K562 (cell line): ENCODE data around the gene PIP4K2A. TPM values are rescaled to one million over a fixed set of nuclear protein-coding genes. Genes with fewer than 3 reads are reported as not detected.
A peak's percentile ranks its signal among the peaks of the same experiment; 100 is the strongest.

Source experiments
- ATAC-seq: fragments of 200-7000 bp; cut with Tn5 transposase; 3 replicates; pipeline ENCODE4 v1.9.1; 2020; ENCODE audit warnings: moderate library complexity
- BruUV-seq: library from RNA; stranded (reverse); fragments of 400-500 nt; replicated peaks from 2 replicates; lab custom pipeline; 2021; lab: Mats Ljungman, UMichigan
- CTCF ChIA-PET: fragments of 300-600 bp; formaldehyde crosslinking; extraction: SDS; loops from one replicate; lab custom pipeline; 2021; ENCODE audit warnings: low intra/inter-chr PET ratio; lab: Yijun Ruan, JAX
- POLR2A ChIA-PET: fragments of 300-600, 350-650 bp; sonication (Branson Sonifier 250); formaldehyde crosslinking; extraction: SDS; loops from one replicate; lab custom pipeline; 2021; ENCODE audit warnings: antibody characterized with exemption, inconsistent platforms; lab: Yijun Ruan, JAX
- DNase-seq, 4 experiments: peaks; one replicate each; pipeline versions ENCODE4 v3.0.0 to v3.0.0-alpha.2; 2011 to 2018; ENCODE audit warnings: low spot score in 3 of 4, mixed read lengths in 3 of 4; ENCODE audit errors: extremely low read depth in 1 of 4
- FAIRE-seq: peaks from 2 replicates; lab custom pipeline; 2011; peaks lifted over from hg19 to GRCh38; lab: Jason Lieb, UNC
- H2AFZ ChIP-seq: 2 replicates; pipeline ENCODE4 v1.6.0; 2011; ENCODE audit warnings: low read depth, low read length, control low read depth, inconsistent platforms
- H3K27ac ChIP-seq: fragments of 200-600 bp; 3 replicates; pipeline ENCODE4 v1.8.0; 2011; ENCODE audit warnings: low read depth, mild to moderate bottlenecking, control low read depth, inconsistent platforms, low read length, moderate library complexity, mixed read lengths; ENCODE audit errors: extremely low read depth
- H3K27me3 ChIP-seq, 2 experiments: fragments of 300-600 bp in 1 of 2; 2 replicates in 1 of 2; 3 replicates in 1 of 2; pipeline versions ENCODE4 v1.6.0 to v1.8.0; 2011; ENCODE audit warnings: inconsistent platforms in 2 of 2, low read length in 2 of 2, mild to moderate bottlenecking in 1 of 2, mixed read lengths in 1 of 2, moderate library complexity in 1 of 2; ENCODE audit not compliant: control insufficient read depth in 2 of 2, insufficient read depth in 2 of 2
- H3K36me3 ChIP-seq: fragments of 300-600 bp; 3 replicates; pipeline ENCODE4 v1.8.0; 2011; ENCODE audit warnings: mild to moderate bottlenecking, low read length, inconsistent platforms; ENCODE audit not compliant: control insufficient read depth, insufficient read depth
- H3K4me1 ChIP-seq, 2 experiments: fragments of 200-600 bp in 1 of 2; replicated peaks in 1 of 2; 2 replicates in 1 of 2; 3 replicates in 1 of 2; pipeline versions ENCODE4 v1.5.1 to v1.8.0; 2011; ENCODE audit warnings: inconsistent platforms in 2 of 2, low read length in 2 of 2, mild to moderate bottlenecking in 1 of 2, mixed read lengths in 1 of 2, moderate library complexity in 1 of 2; ENCODE audit not compliant: control insufficient read depth in 2 of 2, insufficient read depth in 2 of 2
- H3K4me2 ChIP-seq: 2 replicates; pipeline ENCODE4 v1.6.1; 2011; ENCODE audit warnings: low read length, control low read depth, inconsistent platforms, mixed read lengths; ENCODE audit not compliant: insufficient read depth
- H3K4me3 ChIP-seq: fragments of 200-600 bp; sonication (generic), shearing (Covaris generic); 2 replicates; pipeline ENCODE4 v1.5.1; 2016; ENCODE audit warnings: control low read depth, inconsistent platforms
- H3K79me2 ChIP-seq: fragments of 200-600 bp; 3 replicates; pipeline ENCODE4 v1.8.0; 2011; ENCODE audit warnings: low read length, inconsistent platforms; ENCODE audit not compliant: control insufficient read depth, insufficient read depth
- H3K9ac ChIP-seq, 2 experiments: 2 replicates each; pipeline versions ENCODE4 v1.6.0 to v1.6.1; 2011; ENCODE audit warnings: low read depth in 2 of 2, low read length in 2 of 2, control low read depth in 1 of 2, inconsistent platforms in 1 of 2, mild to moderate bottlenecking in 1 of 2, mixed read lengths in 1 of 2; ENCODE audit not compliant: insufficient read depth in 1 of 2
- H3K9me1 ChIP-seq: one replicate; pipeline ENCODE4 v1.6.0; 2011; ENCODE audit warnings: inconsistent platforms, mild to moderate bottlenecking, low read length, moderate library complexity; ENCODE audit not compliant: control insufficient read depth, insufficient read depth
- H3K9me3 ChIP-seq: replicated peaks from 2 replicates; pipeline ENCODE4 v1.5.1; 2011; ENCODE audit warnings: low read depth, low read length, inconsistent platforms; ENCODE audit not compliant: control insufficient read depth, insufficient read depth
- H4K20me1 ChIP-seq: replicated peaks from 2 replicates; pipeline ENCODE4 v1.6.1; 2011; ENCODE audit warnings: low read length, inconsistent platforms, mixed read lengths; ENCODE audit not compliant: control insufficient read depth, insufficient read depth
- BRF1 ChIP-seq: IDR thresholded peaks from 3 replicates; pipeline ENCODE4 v1.6.1; 2011; ENCODE audit warnings: borderline replicate concordance, mild to moderate bottlenecking; ENCODE audit not compliant: insufficient read length; ENCODE audit errors: extremely low read depth
- CBFA2T2 ChIP-seq: fragments of 450-650 bp; conservative IDR thresholded peaks from 2 replicates; pipeline ENCODE4 v1.6.1; 2017; ENCODE audit warnings: mild to moderate bottlenecking
- EP400 ChIP-seq: fragments of 450-650 bp; IDR thresholded peaks from 2 replicates; pipeline ENCODE4 v1.6.1; 2017; ENCODE audit warnings: antibody characterized with exemption, mild to moderate bottlenecking, moderate library complexity
- FOXK2 ChIP-seq, 2 experiments: fragments of 450-650 bp; IDR thresholded peaks in 1 of 2; conservative IDR thresholded peaks in 1 of 2; 2 replicates each; pipeline ENCODE4 v1.6.1; 2016; ENCODE audit warnings: low read depth in 2 of 2, mild to moderate bottlenecking in 1 of 2
- FOXM1 ChIP-seq, 2 experiments: fragments of 450-650 bp in 1 of 2; sonication (generic) in 1 of 2; formaldehyde crosslinking in 1 of 2; IDR thresholded peaks; 2 replicates each; pipeline versions ENCODE4 v1.6.1 to v1.9.0; 2017 to 2022; ENCODE audit warnings: low read depth in 2 of 2, mild to moderate bottlenecking in 2 of 2, missing genetic modification reagents in 1 of 2, moderate library complexity in 1 of 2
- SP2 ChIP-seq: IDR thresholded peaks from 2 replicates; pipeline ENCODE4 v1.6.1; 2011; ENCODE audit warnings: mild to moderate bottlenecking, low read depth, low read length, moderate library complexity; ENCODE audit not compliant: poor library complexity, severe bottlenecking; ENCODE audit errors: extremely low read depth
- ZNF644 ChIP-seq: fragments of 200-800 bp; sonication (Bioruptor generic); IDR thresholded peaks from 2 replicates; pipeline ENCODE4 v1.6.1; 2016; ENCODE audit warnings: low read depth, missing genetic modification characterization, missing compliant biosample characterization
- WGBS: fragments of 100-300 bp; shearing (Covaris generic); methylation state at CpG from one replicate; pipeline ENCODE4 v1.1.6; 2016; ENCODE audit warnings: low coverage, mixed read lengths; ENCODE audit not compliant: insufficient coverage; ENCODE audit errors: missing lambda C conversion rate; 5-methylcytosine and 5-hydroxymethylcytosine counted together
- in situ Hi-C: fragments of 300-500 bp; cut with MboI; formaldehyde crosslinking; loops from 4 replicates; pipeline ENCODE4 v1.15.0; 2018; ENCODE audit warnings: inconsistent platforms, mixed read lengths
- intact Hi-C: fragments of 100-400 bp; cut with micrococcal nuclease; formaldehyde crosslinking; loops from 2 replicates; pipeline ENCODE4 v1.14.2; 2022
- polyA plus RNA-seq, 8 experiments: library from polyadenylated mRNA; depleted of rRNA in 4 of 8; stranded (reverse) in 5 of 8; unstranded in 3 of 8; fragments of >200 nt; fragmentation: Nextera tagmentation in 2 of 8; fragmentation: Illumina TruSeq in 1 of 8; extraction: Ambion mirVana in 2 of 8; extraction: Trizol in 1 of 8; gene quantifications; 2 replicates each; pipeline versions ENCODE4 v1.2.1 to v1.2.3, GENCODE V29; 2011 to 2014; ENCODE audit warnings: inconsistent platforms in 1 of 8, missing spikeins in 1 of 8
- total RNA-seq, 7 experiments: library from RNA; depleted of rRNA in 6 of 7; stranded (reverse); fragments of >200 nt in 6 of 7; fragmentation: Illumina TruSeq in 2 of 7; extraction: Trizol in 2 of 7; gene quantifications; 2 replicates each; pipeline versions ENCODE4 v1.2.1 to v1.2.3, GENCODE V29; 2011 to 2021; ENCODE audit warnings: low replicate concordance in 1 of 7
- TF ChIP-seq, protein P1 (sequence below): fragments of 250-450 bp; sonication (Bioruptor Pico); IDR thresholded peaks from 2 replicates; pipeline ENCODE4 v1.5.0; 2022; ENCODE audit warnings: mild to moderate bottlenecking
- TF ChIP-seq, protein P2 (sequence below): sonication (generic); formaldehyde crosslinking; IDR thresholded peaks from 2 replicates; pipeline ENCODE4 v1.8.0; 2022; ENCODE audit warnings: mild to moderate bottlenecking, low read depth, missing genetic modification reagents
- TF ChIP-seq, protein P3 (sequence below): fragments of 200-800 bp; sonication (Bioruptor generic); IDR thresholded peaks from 2 replicates; pipeline ENCODE4 v1.6.1; 2017; ENCODE audit warnings: missing genetic modification characterization, missing compliant biosample characterization
- TF ChIP-seq, protein P4 (sequence below): fragments of 450-650 bp; IDR thresholded peaks from 2 replicates; pipeline ENCODE4 v1.6.1; 2017; ENCODE audit warnings: antibody characterized with exemption, mild to moderate bottlenecking

PIP4K2A gene
- total and polyA plus RNA-seq, 9 of the 15 experiments (the other 6 are each of a cell fraction or from before 2014, with no cell fraction given) = 35.6 to 117 (median 71.9) TPM

DNA sequence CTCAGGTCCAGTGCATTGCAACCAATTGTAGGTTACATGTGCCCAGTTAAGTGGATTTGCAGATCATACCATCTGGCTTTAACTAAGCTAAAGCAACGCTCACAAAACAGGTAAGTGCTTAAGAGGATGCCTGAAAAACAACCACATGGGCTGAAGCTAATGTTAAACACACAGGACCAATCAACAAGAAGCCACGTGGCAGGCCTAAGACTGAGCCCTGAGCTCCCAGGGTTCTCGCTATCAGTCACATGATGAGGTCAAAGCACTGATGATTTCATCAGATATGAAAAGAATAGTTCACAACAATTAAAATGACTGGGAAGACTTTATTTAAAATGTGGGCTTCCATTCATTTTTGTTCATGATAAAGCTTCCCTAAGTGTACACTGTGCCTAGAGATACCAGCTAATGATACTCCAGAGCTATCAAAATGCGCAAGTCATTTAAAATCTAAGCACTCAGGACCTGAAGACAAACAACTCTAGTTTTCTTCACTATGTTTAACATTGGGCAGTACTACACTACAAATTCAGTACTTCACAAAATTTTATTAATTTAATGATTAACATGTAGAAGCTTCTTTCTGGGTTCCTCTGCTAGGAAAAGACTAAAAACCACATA lies 90.6 kb downstream of the PIP4K2A start:
- intact Hi-C loops (no loop called here), in situ Hi-C loops (no loop called here)
- Histone ChIP-seq H3K4me1 (peaks cover 17 to 44% of the 10 kb centered on the region in 2 experiments), H3K27me3 (no peaks in the 10 kb centered on the region), H3K9me3 (no peaks in the 10 kb centered on the region), H2AFZ (peak overlapping the region; percentile 44; the same call in 1 of the 2 replicates), H3K27ac (peak overlapping the region; percentile 69), H3K79me2 (peaks cover 100% of the 10 kb centered on the region), H4K20me1 (no peaks in the 10 kb centered on the region), H3K36me3 (peaks cover 3% of the 10 kb centered on the region; the same call in 1 of the 3 replicates), H3K4me3 (no peak overlapping the region), H3K9me1 (no peaks in the 10 kb centered on the region), H3K4me2 (peak overlapping the region; percentile 28; the same call in 1 of the 2 replicates), H3K9ac (peak overlapping the region in 1 of 2 experiments; percentile 28; a peak in 1 of 4 replicates)
- POLR2A ChIA-PET = interaction anchor here (0.8 to 1.4 kb wide), 5 partner anchors 8 to 54 kb away, joined by 3 to 6 read pairs (median 4); no protein-coding TSS in a partner anchor
- BruUV-seq = no TSS peak
- CTCF ChIA-PET = no interaction called here
- 6% methylated on average over 4 of the region's 4 CpGs for WGBS
- ATAC-seq = peak; percentile 68
- peak; percentile 30 to 48 (median 46) for DNase-seq
- FAIRE-seq = peak; percentile 68
- TF ChIP-seq, protein P1, sequence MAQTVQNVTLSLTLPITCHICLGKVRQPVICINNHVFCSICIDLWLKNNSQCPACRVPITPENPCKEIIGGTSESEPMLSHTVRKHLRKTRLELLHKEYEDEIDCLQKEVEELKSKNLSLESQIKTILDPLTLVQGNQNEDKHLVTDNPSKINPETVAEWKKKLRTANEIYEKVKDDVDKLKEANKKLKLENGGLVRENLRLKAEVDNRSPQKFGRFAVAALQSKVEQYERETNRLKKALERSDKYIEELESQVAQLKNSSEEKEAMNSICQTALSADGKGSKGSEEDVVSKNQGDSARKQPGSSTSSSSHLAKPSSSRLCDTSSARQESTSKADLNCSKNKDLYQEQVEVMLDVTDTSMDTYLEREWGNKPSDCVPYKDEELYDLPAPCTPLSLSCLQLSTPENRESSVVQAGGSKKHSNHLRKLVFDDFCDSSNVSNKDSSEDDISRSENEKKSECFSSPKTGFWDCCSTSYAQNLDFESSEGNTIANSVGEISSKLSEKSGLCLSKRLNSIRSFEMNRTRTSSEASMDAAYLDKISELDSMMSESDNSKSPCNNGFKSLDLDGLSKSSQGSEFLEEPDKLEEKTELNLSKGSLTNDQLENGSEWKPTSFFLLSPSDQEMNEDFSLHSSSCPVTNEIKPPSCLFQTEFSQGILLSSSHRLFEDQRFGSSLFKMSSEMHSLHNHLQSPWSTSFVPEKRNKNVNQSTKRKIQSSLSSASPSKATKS (CRISPR knock-in tag) = no peak
- TF ChIP-seq CBFA2T2 (no peak), FOXK2 (conservative IDR thresholded peaks at IDR 0.05 in 1 of 2, IDR thresholded peaks at IDR 0.05 in 1 of 2; ENCODE audit: low read depth in 2 of 2) (peak; percentile 39 to 55; a peak in 2 of 4 replicates), BRF1 (no peak), FOXM1 (IDR thresholded peaks at IDR 0.05; ENCODE audit: low read depth) (no peak), FOXM1 (CRISPR knock-in tag; IDR thresholded peaks at IDR 0.05; ENCODE audit: low read depth) (no peak), EP400 (peak; percentile 60), SP2 (no peak), ZNF644 (tag) (peak; percentile 75; the same call in 1 of the 2 replicates)
- TF ChIP-seq, protein P2, sequence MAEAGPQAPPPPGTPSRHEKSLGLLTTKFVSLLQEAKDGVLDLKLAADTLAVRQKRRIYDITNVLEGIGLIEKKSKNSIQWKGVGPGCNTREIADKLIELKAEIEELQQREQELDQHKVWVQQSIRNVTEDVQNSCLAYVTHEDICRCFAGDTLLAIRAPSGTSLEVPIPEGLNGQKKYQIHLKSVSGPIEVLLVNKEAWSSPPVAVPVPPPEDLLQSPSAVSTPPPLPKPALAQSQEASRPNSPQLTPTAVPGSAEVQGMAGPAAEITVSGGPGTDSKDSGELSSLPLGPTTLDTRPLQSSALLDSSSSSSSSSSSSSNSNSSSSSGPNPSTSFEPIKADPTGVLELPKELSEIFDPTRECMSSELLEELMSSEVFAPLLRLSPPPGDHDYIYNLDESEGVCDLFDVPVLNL (CRISPR knock-in tag) = no peak
- TF ChIP-seq, protein P3, sequence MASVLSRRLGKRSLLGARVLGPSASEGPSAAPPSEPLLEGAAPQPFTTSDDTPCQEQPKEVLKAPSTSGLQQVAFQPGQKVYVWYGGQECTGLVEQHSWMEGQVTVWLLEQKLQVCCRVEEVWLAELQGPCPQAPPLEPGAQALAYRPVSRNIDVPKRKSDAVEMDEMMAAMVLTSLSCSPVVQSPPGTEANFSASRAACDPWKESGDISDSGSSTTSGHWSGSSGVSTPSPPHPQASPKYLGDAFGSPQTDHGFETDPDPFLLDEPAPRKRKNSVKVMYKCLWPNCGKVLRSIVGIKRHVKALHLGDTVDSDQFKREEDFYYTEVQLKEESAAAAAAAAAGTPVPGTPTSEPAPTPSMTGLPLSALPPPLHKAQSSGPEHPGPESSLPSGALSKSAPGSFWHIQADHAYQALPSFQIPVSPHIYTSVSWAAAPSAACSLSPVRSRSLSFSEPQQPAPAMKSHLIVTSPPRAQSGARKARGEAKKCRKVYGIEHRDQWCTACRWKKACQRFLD (CRISPR knock-in tag) = no peak
- TF ChIP-seq, protein P4, sequence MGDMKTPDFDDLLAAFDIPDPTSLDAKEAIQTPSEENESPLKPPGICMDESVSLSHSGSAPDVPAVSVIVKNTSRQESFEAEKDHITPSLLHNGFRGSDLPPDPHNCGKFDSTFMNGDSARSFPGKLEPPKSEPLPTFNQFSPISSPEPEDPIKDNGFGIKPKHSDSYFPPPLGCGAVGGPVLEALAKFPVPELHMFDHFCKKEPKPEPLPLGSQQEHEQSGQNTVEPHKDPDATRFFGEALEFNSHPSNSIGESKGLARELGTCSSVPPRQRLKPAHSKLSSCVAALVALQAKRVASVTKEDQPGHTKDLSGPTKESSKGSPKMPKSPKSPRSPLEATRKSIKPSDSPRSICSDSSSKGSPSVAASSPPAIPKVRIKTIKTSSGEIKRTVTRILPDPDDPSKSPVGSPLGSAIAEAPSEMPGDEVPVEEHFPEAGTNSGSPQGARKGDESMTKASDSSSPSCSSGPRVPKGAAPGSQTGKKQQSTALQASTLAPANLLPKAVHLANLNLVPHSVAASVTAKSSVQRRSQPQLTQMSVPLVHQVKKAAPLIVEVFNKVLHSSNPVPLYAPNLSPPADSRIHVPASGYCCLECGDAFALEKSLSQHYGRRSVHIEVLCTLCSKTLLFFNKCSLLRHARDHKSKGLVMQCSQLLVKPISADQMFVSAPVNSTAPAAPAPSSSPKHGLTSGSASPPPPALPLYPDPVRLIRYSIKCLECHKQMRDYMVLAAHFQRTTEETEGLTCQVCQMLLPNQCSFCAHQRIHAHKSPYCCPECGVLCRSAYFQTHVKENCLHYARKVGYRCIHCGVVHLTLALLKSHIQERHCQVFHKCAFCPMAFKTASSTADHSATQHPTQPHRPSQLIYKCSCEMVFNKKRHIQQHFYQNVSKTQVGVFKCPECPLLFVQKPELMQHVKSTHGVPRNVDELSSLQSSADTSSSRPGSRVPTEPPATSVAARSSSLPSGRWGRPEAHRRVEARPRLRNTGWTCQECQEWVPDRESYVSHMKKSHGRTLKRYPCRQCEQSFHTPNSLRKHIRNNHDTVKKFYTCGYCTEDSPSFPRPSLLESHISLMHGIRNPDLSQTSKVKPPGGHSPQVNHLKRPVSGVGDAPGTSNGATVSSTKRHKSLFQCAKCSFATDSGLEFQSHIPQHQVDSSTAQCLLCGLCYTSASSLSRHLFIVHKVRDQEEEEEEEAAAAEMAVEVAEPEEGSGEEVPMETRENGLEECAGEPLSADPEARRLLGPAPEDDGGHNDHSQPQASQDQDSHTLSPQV = peak; percentile 83
